HepG2 (cell line): Measurements from ENCODE around the gene CYP19A1. TPM values are rescaled to one million over a fixed set of nuclear protein-coding genes. Genes with fewer than 3 reads are reported as not detected.

Source experiments
- AFF4 ChIP-seq: sonication (generic); formaldehyde crosslinking; IDR thresholded peaks from 2 replicates; pipeline ENCODE4 v1.4.0; 2020; ENCODE audit warnings: missing genetic modification reagents
- ARNTL ChIP-seq: sonication (generic); formaldehyde crosslinking; IDR thresholded peaks from 2 replicates; pipeline ENCODE4 v1.4.0; 2020; ENCODE audit warnings: mild to moderate bottlenecking, missing genetic modification reagents
- CSRNP1 ChIP-seq: sonication (generic); formaldehyde crosslinking; IDR thresholded peaks from 2 replicates; pipeline ENCODE4 v1.8.1; 2023; ENCODE audit warnings: mild to moderate bottlenecking, missing genetic modification reagents
- HMG20A ChIP-seq: IDR thresholded peaks from 2 replicates; pipeline ENCODE4 v1.6.1; 2016; ENCODE audit warnings: borderline replicate concordance
- HMG20B ChIP-seq: conservative IDR thresholded peaks from 2 replicates; pipeline ENCODE4 v1.6.1; 2016; ENCODE audit warnings: missing genetic modification reagents, missing compliant biosample characterization
- HNF4A ChIP-seq: sonication (generic); formaldehyde crosslinking; IDR thresholded peaks from 2 replicates; pipeline ENCODE4 v1.4.0; 2020; ENCODE audit warnings: missing genetic modification reagents
- HNRNPK ChIP-seq: fragments of 200-400 bp; formaldehyde crosslinking; IDR thresholded peaks from 2 replicates; pipeline ENCODE4 v1.6.1; 2018; ENCODE audit warnings: low read length, low read depth, moderate library complexity, mild to moderate bottlenecking; ENCODE audit not compliant: poor library complexity, severe bottlenecking
- HOXD1 ChIP-seq: sonication (generic); formaldehyde crosslinking; IDR thresholded peaks from 2 replicates; pipeline ENCODE4 v1.5.0; 2020; ENCODE audit warnings: missing genetic modification reagents
- IKZF1 ChIP-seq: fragments of 450-650 bp; IDR thresholded peaks from 2 replicates; pipeline ENCODE4 v1.7.1; 2016
- IRF2 ChIP-seq: IDR thresholded peaks from 2 replicates; pipeline ENCODE4 v1.6.1; 2018; ENCODE audit warnings: missing genetic modification reagents, missing compliant biosample characterization
- ISX ChIP-seq: sonication (generic); formaldehyde crosslinking; conservative IDR thresholded peaks from 2 replicates; pipeline ENCODE4 v1.5.0; 2020; ENCODE audit warnings: missing genetic modification reagents
- PHF8 ChIP-seq: sonication (generic); formaldehyde crosslinking; IDR thresholded peaks from 2 replicates; pipeline ENCODE4 v1.5.0; 2020; ENCODE audit warnings: missing genetic modification reagents
- SKIL ChIP-seq: sonication (generic); formaldehyde crosslinking; IDR thresholded peaks from 2 replicates; pipeline ENCODE4 v1.8.0; 2022; ENCODE audit warnings: missing genetic modification reagents, mild to moderate bottlenecking, moderate library complexity, borderline replicate concordance
- TBX2 ChIP-seq: sonication (generic); formaldehyde crosslinking; IDR thresholded peaks from 2 replicates; pipeline ENCODE4 v1.5.0; 2020; ENCODE audit warnings: missing genetic modification reagents, mild to moderate bottlenecking, borderline replicate concordance
- THYN1 ChIP-seq: sonication (generic); formaldehyde crosslinking; IDR thresholded peaks from 2 replicates; pipeline ENCODE4 v1.8.1; 2023; ENCODE audit warnings: low read depth, mild to moderate bottlenecking, moderate library complexity, missing genetic modification reagents, borderline replicate concordance
- ZNF282 ChIP-seq: fragments of 450-650 bp; IDR thresholded peaks from 2 replicates; pipeline ENCODE4 v1.6.1; 2018; ENCODE audit not compliant: partially characterized antibody
- ZNF335 ChIP-seq: sonication (generic); formaldehyde crosslinking; IDR thresholded peaks from 2 replicates; pipeline ENCODE4 v1.4.0; 2020; ENCODE audit warnings: missing genetic modification reagents
- ZNF503 ChIP-seq: sonication (generic); formaldehyde crosslinking; IDR thresholded peaks from 2 replicates; pipeline ENCODE4 v1.4.0; 2020; ENCODE audit warnings: missing genetic modification reagents
- ZNF678 ChIP-seq: sonication (generic); formaldehyde crosslinking; IDR thresholded peaks from 2 replicates; pipeline ENCODE4 v1.4.0; 2020; ENCODE audit warnings: mild to moderate bottlenecking, missing genetic modification reagents
- ZNF781 ChIP-seq: sonication (generic); formaldehyde crosslinking; IDR thresholded peaks from 2 replicates; pipeline ENCODE4 v1.5.1; 2020; ENCODE audit warnings: borderline replicate concordance, mild to moderate bottlenecking, missing genetic modification reagents; ENCODE audit errors: not compliant biosample characterization
- ZSCAN22 ChIP-seq: sonication (generic); formaldehyde crosslinking; IDR thresholded peaks from 2 replicates; pipeline ENCODE4 v1.4.0; 2020; ENCODE audit warnings: mild to moderate bottlenecking, missing genetic modification reagents
- polyA plus RNA-seq, 8 experiments: library from polyadenylated mRNA; depleted of rRNA in 3 of 8; stranded (reverse) in 7 of 8; unstranded in 1 of 8; fragments of >200 nt; fragmentation: Illumina TruSeq in 4 of 8; extraction: Trizol in 4 of 8; gene quantifications; 2 replicates each; pipeline versions ENCODE4 v1.2.1 to v1.2.3, GENCODE V29; 2011 to 2016; ENCODE audit warnings: low read depth in 4 of 8, missing spikeins in 1 of 8, mixed read lengths in 1 of 8; ENCODE audit not compliant: insufficient read depth in 1 of 8
- total RNA-seq, 5 experiments: library from RNA; depleted of rRNA; stranded (reverse); fragments of >200 nt; fragmentation: Illumina TruSeq; extraction: Trizol; gene quantifications; 2 replicates each; pipeline ENCODE4 v1.2.3, GENCODE V29; 2016; ENCODE audit warnings: low read depth in 1 of 5

The CYP19A1 gene
- total and polyA plus RNA-seq, 2 of the 13 experiments (the other 11 are each of a cell fraction or from before 2014, with no cell fraction given), result 10.9 to 23.0 TPM

- TF ChIP-seq AFF4 (no peak), HNRNPK (no peak), IRF2 (CRISPR knock-in tag) (no peak), ARNTL (no peak), HOXD1 (no peak), ZNF282 (no peak), ZNF335 (CRISPR knock-in tag) (no peak), TBX2 (peak; percentile 68; the same call in 1 of the 2 replicates), PHF8 (0 out of 2 replicates have a peak, but pooled peaks have one; percentile 19), ISX (no peak), SKIL (CRISPR knock-in tag) (peak; percentile 56), CSRNP1 (CRISPR knock-in tag) (no peak), IKZF1 (no peak), HMG20B (CRISPR knock-in tag) (0 out of 2 replicates have a peak, but pooled peaks have one; percentile 31), ZNF678 (CRISPR knock-in tag) (no peak), HMG20A (CRISPR knock-in tag) (peak; percentile 46; the same call in 1 of the 2 replicates), ZNF503 (no peak), ZNF781 (CRISPR knock-in tag) (no peak), ZSCAN22 (no peak), HNF4A (peak; percentile 92), THYN1 (no peak)
These were observed 19.8 kb downstream of the CYP19A1 start (continued) for GRCh38 chr15:51318382-51319150.
